HepG2 (cell line): ENCODE results near the gene LITAF. TPM values are rescaled to one million over a fixed set of nuclear protein-coding genes. Genes with fewer than 3 reads are reported as not detected.
A peak's percentile ranks its signal among the peaks of the same experiment; 100 is the strongest.

ENCODE experiments used
- ARID4A ChIP-seq: sonication (generic); formaldehyde crosslinking; IDR thresholded peaks from 2 replicates; pipeline ENCODE4 v1.5.0; 2020; ENCODE audit warnings: mild to moderate bottlenecking, missing genetic modification reagents, borderline replicate concordance
- E2F5 ChIP-seq: sonication (generic); formaldehyde crosslinking; conservative IDR thresholded peaks from 2 replicates; pipeline ENCODE4 v1.4.0; 2020; ENCODE audit warnings: missing genetic modification reagents
- HOXA3 ChIP-seq: sonication (generic); formaldehyde crosslinking; IDR thresholded peaks from 2 replicates; pipeline ENCODE4 v1.5.0; 2020; ENCODE audit warnings: missing genetic modification reagents
- MXD4 ChIP-seq: IDR thresholded peaks from 2 replicates; pipeline ENCODE4 v1.6.1; 2016; ENCODE audit warnings: mild to moderate bottlenecking, missing biosample characterization, missing genetic modification reagents
- NR2F6 ChIP-seq, 2 experiments: IDR thresholded peaks; 2 replicates each; pipeline ENCODE4 v1.6.1; 2016; ENCODE audit warnings: antibody characterized with exemption in 1 of 2, mild to moderate bottlenecking in 1 of 2
- NRL ChIP-seq: sonication (generic); formaldehyde crosslinking; IDR thresholded peaks from 2 replicates; pipeline ENCODE4 v1.5.0; 2020; ENCODE audit warnings: missing genetic modification reagents, mild to moderate bottlenecking, moderate library complexity, borderline replicate concordance
- PHB2 ChIP-seq: fragments of 450-650 bp; IDR thresholded peaks from 2 replicates; pipeline ENCODE4 v1.6.1; 2018; ENCODE audit not compliant: partially characterized antibody
- PLSCR1 ChIP-seq: sonication (generic); formaldehyde crosslinking; IDR thresholded peaks from 2 replicates; pipeline ENCODE4 v1.5.0; 2020; ENCODE audit warnings: missing genetic modification reagents, mild to moderate bottlenecking, borderline replicate concordance
- POLR2AphosphoS5 ChIP-seq: IDR thresholded peaks from 2 replicates; pipeline ENCODE4 v1.6.1; 2012; ENCODE audit warnings: low read depth, low read length
- PRPF4 ChIP-seq: fragments of 200-400 bp; formaldehyde crosslinking; IDR thresholded peaks from 2 replicates; pipeline ENCODE4 v1.6.1; 2016; ENCODE audit warnings: low read length, low read depth; ENCODE audit not compliant: poor library complexity, severe bottlenecking
- RBFOX2 ChIP-seq: fragments of 200-400 bp; formaldehyde crosslinking; IDR thresholded peaks from 2 replicates; pipeline ENCODE4 v1.6.1; 2017; ENCODE audit warnings: low read depth, mild to moderate bottlenecking, low read length
- TRIM22 ChIP-seq: fragments of 450-650 bp; IDR thresholded peaks from 2 replicates; pipeline ENCODE4 v1.6.1; 2017
- TSC22D2 ChIP-seq: sonication (generic); formaldehyde crosslinking; IDR thresholded peaks from 2 replicates; pipeline ENCODE4 v1.5.1; 2020; ENCODE audit warnings: missing genetic modification reagents, mild to moderate bottlenecking, borderline replicate concordance
- ZNF496 ChIP-seq: sonication (generic); formaldehyde crosslinking; IDR thresholded peaks from 2 replicates; pipeline ENCODE4 v1.8.1; 2023; ENCODE audit warnings: mild to moderate bottlenecking, moderate library complexity, missing genetic modification reagents; ENCODE audit not compliant: insufficient replicate concordance
- ZNF569 ChIP-seq: sonication (generic); formaldehyde crosslinking; IDR thresholded peaks from 2 replicates; pipeline ENCODE4 v1.5.0; 2020; ENCODE audit warnings: mild to moderate bottlenecking, missing genetic modification reagents, moderate library complexity, borderline replicate concordance
- ZNF704 ChIP-seq: sonication (generic); formaldehyde crosslinking; IDR thresholded peaks from 2 replicates; pipeline ENCODE4 v1.8.1; 2023; ENCODE audit warnings: mild to moderate bottlenecking, inconsistent platforms, moderate library complexity, missing genetic modification reagents, borderline replicate concordance
- ZSCAN9 ChIP-seq: IDR thresholded peaks from 2 replicates; pipeline ENCODE4 v1.6.1; 2016; ENCODE audit warnings: borderline replicate concordance
- polyA plus RNA-seq, 8 experiments: library from polyadenylated mRNA; depleted of rRNA in 3 of 8; stranded (reverse) in 7 of 8; unstranded in 1 of 8; fragments of >200 nt; fragmentation: Illumina TruSeq in 4 of 8; extraction: Trizol in 4 of 8; gene quantifications; 2 replicates each; pipeline versions ENCODE4 v1.2.1 to v1.2.3, GENCODE V29; 2011 to 2016; ENCODE audit warnings: low read depth in 4 of 8, missing spikeins in 1 of 8, mixed read lengths in 1 of 8; ENCODE audit not compliant: insufficient read depth in 1 of 8
- total RNA-seq, 5 experiments: library from RNA; depleted of rRNA; stranded (reverse); fragments of >200 nt; fragmentation: Illumina TruSeq; extraction: Trizol; gene quantifications; 2 replicates each; pipeline ENCODE4 v1.2.3, GENCODE V29; 2016; ENCODE audit warnings: low read depth in 1 of 5

The LITAF gene
- total and polyA plus RNA-seq, 2 of the 13 experiments (the other 11 are each of a cell fraction or from before 2014, with no cell fraction given): 80.1 to 141 TPM

- TF ChIP-seq NR2F6 (IDR thresholded peaks at IDR 0.05) (no peak), NR2F6 (CRISPR knock-in tag; IDR thresholded peaks at IDR 0.05) (0 out of 2 replicates have a peak, but pooled peaks have one; percentile 5), MXD4 (CRISPR knock-in tag) (no peak), PHB2 (no peak), TSC22D2 (CRISPR knock-in tag) (no peak), ZSCAN9 (CRISPR knock-in tag) (no peak), E2F5 (CRISPR knock-in tag) (no peak), NRL (CRISPR knock-in tag) (no peak), PLSCR1 (CRISPR knock-in tag) (no peak), PRPF4 (peak; percentile 63), POLR2AphosphoS5 (no peak), TRIM22 (no peak), RBFOX2 (no peak), ARID4A (CRISPR knock-in tag) (0 out of 2 replicates have a peak, but pooled peaks have one; percentile 16), ZNF496 (CRISPR knock-in tag) (no peak), ZNF704 (CRISPR knock-in tag) (no peak), HOXA3 (CRISPR knock-in tag) (0 out of 2 replicates have a peak, but pooled peaks have one; percentile 16), ZNF569 (CRISPR knock-in tag) (no peak)
Measured at GRCh38 chr16:11564046-11564926, 22.4 kb downstream of the LITAF start (continued).
